Panc1 (cell line): ENCODE results near the gene LRTM1.

Source experiments
- CTCF ChIP-seq: fragments of 450-650 bp; IDR thresholded peaks from 2 replicates; pipeline ENCODE4 v1.5.1; 2017; ENCODE audit warnings: mild to moderate bottlenecking
- POLR2AphosphoS5 ChIP-seq: IDR thresholded peaks from 2 replicates; pipeline ENCODE4 v1.6.1; 2012; ENCODE audit warnings: mild to moderate bottlenecking, low read depth, low read length, moderate library complexity
- TCF7L2 ChIP-seq: IDR thresholded peaks from 2 replicates; pipeline ENCODE4 v1.6.1; 2011; ENCODE audit warnings: mild to moderate bottlenecking, low read depth, low read length, inconsistent platforms
- TF ChIP-seq, protein P1 (sequence below), 2 experiments: IDR thresholded peaks; 2 replicates each; pipeline ENCODE4 v1.6.1; 2011 to 2012; ENCODE audit warnings: low read depth in 2 of 2, control low read depth in 1 of 2, low read length in 1 of 2, mild to moderate bottlenecking in 1 of 2, moderate library complexity in 1 of 2; ENCODE audit not compliant: insufficient read depth in 1 of 2

DNA sequence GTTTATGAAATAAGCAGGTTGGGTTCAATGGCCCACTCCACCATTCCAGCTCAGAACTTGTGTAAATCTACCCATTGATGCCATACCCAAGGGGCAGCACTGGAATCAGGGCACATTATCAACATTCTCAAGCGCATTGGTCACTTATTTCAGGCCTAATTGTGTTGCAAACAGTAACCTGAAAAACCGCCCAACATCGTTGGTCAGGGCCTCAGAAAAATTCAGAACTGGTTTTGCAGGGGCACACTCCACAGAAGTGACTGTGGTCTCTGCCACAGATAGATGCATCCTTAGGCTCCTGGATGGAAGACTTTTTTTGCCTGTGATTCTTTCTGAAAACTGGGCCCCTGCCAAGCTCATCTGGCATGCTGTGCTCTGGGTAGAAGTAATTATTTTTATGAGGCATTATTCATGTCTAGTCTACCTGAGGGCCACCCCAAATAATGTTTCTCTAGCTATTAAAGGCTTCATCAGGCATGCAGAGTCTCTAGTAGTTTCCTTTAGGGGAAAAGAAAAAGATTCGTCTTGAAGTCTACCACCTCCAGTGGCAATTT, 21.7 kb upstream of the LRTM1 start:
- TF ChIP-seq CTCF (no peak), POLR2AphosphoS5 (no peak), TCF7L2 (no peak)
- TF ChIP-seq, protein P1, sequence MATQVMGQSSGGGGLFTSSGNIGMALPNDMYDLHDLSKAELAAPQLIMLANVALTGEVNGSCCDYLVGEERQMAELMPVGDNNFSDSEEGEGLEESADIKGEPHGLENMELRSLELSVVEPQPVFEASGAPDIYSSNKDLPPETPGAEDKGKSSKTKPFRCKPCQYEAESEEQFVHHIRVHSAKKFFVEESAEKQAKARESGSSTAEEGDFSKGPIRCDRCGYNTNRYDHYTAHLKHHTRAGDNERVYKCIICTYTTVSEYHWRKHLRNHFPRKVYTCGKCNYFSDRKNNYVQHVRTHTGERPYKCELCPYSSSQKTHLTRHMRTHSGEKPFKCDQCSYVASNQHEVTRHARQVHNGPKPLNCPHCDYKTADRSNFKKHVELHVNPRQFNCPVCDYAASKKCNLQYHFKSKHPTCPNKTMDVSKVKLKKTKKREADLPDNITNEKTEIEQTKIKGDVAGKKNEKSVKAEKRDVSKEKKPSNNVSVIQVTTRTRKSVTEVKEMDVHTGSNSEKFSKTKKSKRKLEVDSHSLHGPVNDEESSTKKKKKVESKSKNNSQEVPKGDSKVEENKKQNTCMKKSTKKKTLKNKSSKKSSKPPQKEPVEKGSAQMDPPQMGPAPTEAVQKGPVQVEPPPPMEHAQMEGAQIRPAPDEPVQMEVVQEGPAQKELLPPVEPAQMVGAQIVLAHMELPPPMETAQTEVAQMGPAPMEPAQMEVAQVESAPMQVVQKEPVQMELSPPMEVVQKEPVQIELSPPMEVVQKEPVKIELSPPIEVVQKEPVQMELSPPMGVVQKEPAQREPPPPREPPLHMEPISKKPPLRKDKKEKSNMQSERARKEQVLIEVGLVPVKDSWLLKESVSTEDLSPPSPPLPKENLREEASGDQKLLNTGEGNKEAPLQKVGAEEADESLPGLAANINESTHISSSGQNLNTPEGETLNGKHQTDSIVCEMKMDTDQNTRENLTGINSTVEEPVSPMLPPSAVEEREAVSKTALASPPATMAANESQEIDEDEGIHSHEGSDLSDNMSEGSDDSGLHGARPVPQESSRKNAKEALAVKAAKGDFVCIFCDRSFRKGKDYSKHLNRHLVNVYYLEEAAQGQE (IDR thresholded peaks at IDR 0.05; ENCODE audit: insufficient read depth in 1 of 2, low read depth in 2 of 2, low read length in 1 of 2): no peak
